NK-92 (cell line): ENCODE measurements around the gene MBOAT7.
"Not testable (repeated sequence)": the region's sequence is repeated elsewhere in the genome, so short reads cannot be mapped to it uniquely, and the experiment has no call there.

ENCODE experiments used
- DNase-seq: peaks from one replicate; lab custom pipeline; 2025; ENCODE audit not compliant: unreplicated experiment; lab: John Stamatoyannopoulos, UW

The MBOAT7 gene

GRCh38 chr19:54190503-54191010 is 1.2 kb upstream of the MBOAT7 start:
- DNase-seq, result peak; percentile 98

GRCh38 chr19:54189735-54190502 is 539 bp upstream of the MBOAT7 start:
- peak; percentile 96 for DNase-seq

GRCh38 chr19:54188215-54188871 is 1.0 kb downstream of the MBOAT7 start:
- no peak for DNase-seq

- DNase-seq, result no peak
Observed at GRCh38 chr19:54186934-54187381, 2.4 kb downstream of the MBOAT7 start.

DNA sequence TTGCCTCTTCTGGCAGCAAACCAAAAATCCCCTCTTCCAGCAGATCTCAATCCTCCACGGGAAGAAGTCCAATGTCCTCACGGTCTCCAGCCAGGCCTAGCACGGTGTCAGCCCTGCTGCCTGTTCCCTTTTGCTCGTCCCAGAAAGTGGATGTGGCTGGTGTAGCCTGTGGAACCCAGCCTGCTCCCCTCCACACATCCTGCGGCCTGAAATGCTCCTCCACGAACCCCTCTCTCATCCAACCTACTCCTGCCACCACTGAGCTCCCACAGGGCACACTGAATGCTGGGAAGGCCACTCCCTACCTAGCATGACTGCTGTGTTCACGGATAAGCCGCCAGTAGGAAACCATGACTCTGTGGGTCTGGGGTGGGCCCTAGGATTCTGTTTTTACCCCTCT is 3.0 kb downstream of the MBOAT7 start:
- no peak for DNase-seq

GRCh38 chr19:54183431-54183830 is 5.9 kb downstream of the MBOAT7 start:
- DNase-seq, result no peak

DNA sequence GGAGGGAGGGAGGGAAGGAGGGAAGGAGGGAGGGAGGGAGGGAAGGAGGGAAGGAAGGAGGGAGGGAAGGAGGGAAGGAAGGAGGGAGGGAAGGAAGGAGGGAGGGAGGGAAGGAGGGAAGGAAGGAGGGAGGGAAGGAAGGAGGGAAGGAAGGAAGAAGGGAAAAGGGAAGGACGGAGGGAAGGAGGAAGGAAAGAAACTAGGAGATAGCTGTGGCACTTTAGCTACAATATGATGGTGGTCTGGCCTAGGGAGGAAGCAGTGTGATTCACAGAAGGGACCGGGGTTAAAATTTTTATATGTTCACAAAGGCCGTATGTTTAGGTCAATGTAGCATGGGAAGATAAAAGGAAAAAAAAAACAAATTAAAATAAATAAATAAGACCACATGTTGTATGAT is 7.5 kb downstream of the MBOAT7 start:
- not testable (repeated sequence) for DNase-seq

DNA sequence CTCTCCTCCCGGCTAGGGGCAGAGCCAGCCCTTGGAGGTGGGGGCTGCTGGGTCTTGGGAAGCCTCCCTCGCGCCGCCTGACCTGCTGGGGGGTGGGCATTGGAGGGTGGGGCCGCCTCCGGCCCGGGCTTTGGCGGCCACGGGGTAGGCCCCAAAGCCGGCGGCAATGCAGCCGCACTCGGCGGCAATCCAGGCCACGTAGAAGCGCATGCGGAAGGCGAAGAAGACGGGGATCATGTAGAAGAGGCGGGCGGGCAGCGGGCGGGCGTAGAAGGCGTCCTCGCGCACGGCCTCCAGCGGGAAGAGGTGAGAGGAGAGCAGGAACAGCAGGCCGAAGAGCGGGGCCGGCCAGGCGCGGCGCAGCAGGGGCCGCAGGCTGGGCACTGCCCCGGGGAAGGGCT is 8.7 kb downstream of the MBOAT7 start:
- DNase-seq, result no peak

DNA sequence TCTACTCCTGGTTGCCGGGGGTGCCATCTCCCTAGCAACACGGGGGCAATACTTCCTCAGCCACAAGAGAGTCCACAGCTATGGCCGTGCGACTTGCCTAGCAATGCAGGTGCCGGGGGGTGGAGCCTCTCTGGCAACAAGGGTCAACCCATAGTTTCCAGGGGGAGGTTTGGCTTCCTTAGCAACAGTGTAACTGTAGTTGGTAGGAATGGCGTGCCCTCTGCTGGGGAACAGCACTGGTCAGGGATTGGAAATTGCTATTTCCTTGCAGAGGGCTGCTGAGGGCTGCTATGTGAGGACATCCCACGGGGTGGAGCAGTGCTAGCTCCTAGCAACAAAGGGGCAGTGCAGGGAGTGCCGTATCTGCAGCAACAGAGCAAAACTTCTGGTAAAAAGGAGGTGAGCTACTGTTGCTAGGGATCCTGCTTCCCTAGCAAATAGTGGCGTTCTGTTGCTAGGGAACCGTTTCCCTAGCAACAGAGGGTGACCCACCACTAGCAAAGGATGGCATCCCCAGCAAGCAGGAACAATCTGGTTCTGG is 9.4 kb downstream of the MBOAT7 start:
- DNase-seq, result no peak

GRCh38 chr19:54179262-54179852 is 10.0 kb downstream of the MBOAT7 start:
- no peak for DNase-seq

- no peak for DNase-seq
Observed at GRCh38 chr19:54178581-54179261, 10.7 kb downstream of the MBOAT7 start.

GRCh38 chr19:54173951-54174834 is 15.2 kb downstream of the MBOAT7 start:
- no peak for DNase-seq

GRCh38 chr19:54173359-54173699 is 16.1 kb downstream of the MBOAT7 start:
- DNase-seq, result no peak

GRCh38 chr19:54172471-54173358 is 16.7 kb downstream of the MBOAT7 start, which contains the start of gene TMC4:
TSS of gene TMC4 (minus strand) at chr19:54173160. CDS start at chr19:54173117, 43 bp downstream.
- DNase-seq, result no peak

GRCh38 chr19:54171736-54172431 is 17.5 kb downstream of the MBOAT7 start:
- not testable (repeated sequence) for DNase-seq

GRCh38 chr19:54169149-54169740 is 20.1 kb downstream of the MBOAT7 start:
- no peak for DNase-seq

DNA sequence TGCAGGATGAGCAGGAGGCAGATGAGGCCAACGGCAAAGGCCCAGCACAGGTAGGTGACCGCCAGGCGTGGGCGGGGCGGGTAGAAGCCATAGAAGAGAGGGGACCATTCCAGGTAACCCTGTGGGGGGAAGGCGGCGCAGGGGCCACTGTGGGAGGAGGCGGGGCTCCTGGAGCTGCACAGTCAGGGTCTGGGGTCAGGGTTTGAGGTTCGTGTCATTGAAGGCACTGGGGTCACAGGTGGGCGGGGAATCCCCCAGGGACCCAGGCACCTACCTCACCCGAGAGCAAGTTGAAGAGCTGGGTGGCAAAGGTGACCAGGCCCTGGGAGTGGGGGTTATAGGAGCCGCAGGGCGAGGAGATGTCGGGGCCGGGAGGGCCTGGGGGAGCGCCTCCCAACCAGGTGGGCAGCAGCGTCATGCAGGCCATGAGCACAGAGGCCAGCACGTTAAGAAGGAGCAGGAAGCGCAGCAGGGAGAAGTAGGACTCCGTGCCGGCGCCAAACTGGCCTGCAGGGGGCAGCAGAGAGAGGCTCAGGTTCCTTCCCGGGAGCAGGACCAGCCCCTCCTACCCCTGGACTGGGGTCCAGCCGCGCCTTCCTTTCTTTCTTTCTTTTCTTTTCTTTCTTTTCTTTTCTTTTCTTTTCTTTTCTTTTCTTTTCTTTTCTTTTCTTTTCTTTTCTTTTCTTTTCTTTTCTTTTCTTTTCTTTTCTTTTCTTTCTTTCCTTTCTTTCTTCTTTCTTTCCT is 21.0 kb downstream of the MBOAT7 start:
- DNase-seq, result peak; percentile 16
